NB4 (cell line): Measurements from ENCODE around the gene TECTA.
"Not testable (repeated sequence)": the region's sequence is repeated elsewhere in the genome, so short reads cannot be mapped to it uniquely, and the experiment has no call there.

Source experiments
- CTCF ChIP-seq: IDR thresholded peaks from one replicate; pipeline ENCODE4 v1.5.1; 2012; ENCODE audit warnings: low read depth, low read length
- POLR2A ChIP-seq: IDR thresholded peaks from 2 replicates; pipeline ENCODE4 v1.6.1; 2011; ENCODE audit warnings: mild to moderate bottlenecking; ENCODE audit not compliant: insufficient read length; ENCODE audit errors: extremely low read depth

- TF ChIP-seq CTCF, POLR2A: not testable (repeated sequence)
These were observed 139.0 kb downstream of the TECTA start for GRCh38 chr11:121240001-121240400.
